Fibroblast of skin of left quadriceps (primary cell): ENCODE measurements around the gene MEA1.
"Not testable (repeated sequence)": the region's sequence is repeated elsewhere in the genome, so short reads cannot be mapped to it uniquely, and the experiment has no call there.

Source experiments
- DNase-seq, 2 experiments: peaks; one replicate each; pipeline ENCODE4 v3.0.0-alpha.2; 2013; ENCODE audit warnings: low read depth in 2 of 2

The MEA1 gene

DNA sequence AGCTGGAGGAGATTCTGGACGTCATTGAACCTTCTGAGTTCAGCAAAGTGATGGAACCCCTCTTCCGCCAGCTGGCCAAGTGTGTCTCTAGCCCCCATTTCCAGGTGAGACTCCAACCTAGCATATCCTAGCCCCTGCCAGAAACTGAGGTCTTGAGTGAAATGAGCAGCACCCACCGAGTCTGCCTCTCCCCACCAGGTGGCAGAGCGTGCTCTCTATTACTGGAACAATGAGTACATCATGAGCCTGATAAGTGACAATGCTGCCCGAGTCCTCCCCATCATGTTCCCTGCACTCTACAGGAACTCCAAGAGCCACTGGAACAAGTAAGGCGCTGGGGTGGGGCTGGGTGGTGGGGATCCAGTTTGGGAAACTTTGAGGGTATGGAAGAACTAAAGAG is 4.6 kb downstream of the MEA1 start:
- DNase-seq: peak in 1 of 2 experiments; percentile 6

- DNase-seq: no peak
These were observed 6.6 kb downstream of the MEA1 start for GRCh38 chr6:43007126-43007525.

GRCh38 chr6:43006251-43006650 is 7.5 kb downstream of the MEA1 start:
- no peak for DNase-seq

DNA sequence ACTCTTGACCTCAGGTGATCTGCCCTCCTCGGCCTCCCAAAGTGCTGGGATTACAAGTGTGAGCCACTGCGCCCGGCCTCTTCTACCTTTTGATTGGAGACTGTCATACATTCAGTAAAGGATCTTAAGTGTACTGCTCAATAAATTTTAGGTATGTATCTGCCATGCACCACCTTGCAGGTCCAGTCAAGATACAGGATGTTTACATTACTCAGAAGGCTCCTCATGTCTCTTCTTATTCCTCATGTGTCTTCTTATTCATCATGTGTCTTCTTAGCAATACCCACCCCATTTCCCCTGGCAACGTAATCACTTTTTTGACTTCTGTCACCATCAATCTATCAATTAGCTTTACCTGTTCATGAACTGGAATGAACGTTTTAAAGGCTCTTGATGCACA is 7.9 kb downstream of the MEA1 start:
- no peak for DNase-seq

DNA sequence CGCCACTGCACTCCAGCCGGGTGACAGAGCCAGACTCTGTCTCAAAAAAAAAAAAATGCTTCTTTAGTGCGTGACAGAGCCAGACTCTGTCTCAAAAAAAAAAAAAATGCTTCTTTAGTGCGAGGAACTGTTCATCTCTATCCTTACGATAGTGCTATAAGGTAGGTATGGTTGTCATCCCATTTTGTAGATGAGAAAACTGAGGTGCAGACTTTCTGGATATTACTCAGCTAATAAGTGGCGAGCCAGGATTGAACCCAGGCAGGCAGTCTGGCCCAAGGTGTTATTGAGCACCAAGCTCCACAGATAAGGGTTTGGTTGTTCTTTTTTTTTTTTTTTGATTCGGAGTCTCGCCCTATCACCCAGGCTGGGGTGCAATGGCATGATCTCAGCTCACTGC is 11.9 kb downstream of the MEA1 start:
- DNase-seq: no peak

- not testable (repeated sequence) for DNase-seq
These were observed 15.5 kb downstream of the MEA1 start for GRCh38 chr6:42998205-42998604.

DNA sequence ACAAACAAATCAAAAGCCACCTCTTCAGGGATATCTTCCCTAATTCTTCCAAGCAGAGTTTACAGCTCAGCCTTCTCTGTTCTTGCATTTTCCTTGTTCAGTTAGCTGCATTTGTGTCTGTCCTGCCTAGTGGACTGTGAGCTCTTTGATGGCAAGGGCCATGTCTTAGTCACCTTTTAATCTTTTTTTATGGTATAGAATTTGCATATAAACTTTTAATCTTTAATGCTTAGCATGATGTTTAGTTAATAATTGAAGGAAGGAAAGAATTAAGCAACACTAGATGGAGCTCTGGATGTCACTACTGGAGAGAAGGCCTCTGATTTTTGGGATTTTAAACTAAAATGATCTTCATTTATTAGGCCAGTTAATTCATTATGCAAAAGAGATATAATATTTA is 17.2 kb downstream of the MEA1 start:
- DNase-seq: no peak

DNA sequence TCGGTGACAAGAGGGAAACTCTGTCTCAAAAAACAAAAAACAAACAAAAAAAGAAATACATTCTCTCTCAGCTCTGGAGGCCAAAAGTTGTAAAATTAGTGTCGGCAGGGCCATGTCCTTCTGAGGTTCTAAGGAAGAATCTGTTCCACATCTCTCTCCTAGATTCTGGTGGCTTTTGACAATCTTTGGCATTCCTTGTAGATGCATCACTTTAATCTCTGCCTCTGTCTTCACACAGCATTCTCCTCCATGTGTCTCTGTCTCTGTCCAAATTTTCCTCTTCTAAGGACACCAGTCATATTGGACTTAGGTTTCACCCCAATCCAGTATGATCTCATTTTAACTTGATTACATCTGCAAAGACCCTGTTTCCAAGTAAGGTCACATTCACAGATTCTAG is 20.3 kb downstream of the MEA1 start:
- DNase-seq: no peak

- no peak for DNase-seq
These were observed 23.8 kb downstream of the MEA1 start for GRCh38 chr6:42989923-42990322.

DNA sequence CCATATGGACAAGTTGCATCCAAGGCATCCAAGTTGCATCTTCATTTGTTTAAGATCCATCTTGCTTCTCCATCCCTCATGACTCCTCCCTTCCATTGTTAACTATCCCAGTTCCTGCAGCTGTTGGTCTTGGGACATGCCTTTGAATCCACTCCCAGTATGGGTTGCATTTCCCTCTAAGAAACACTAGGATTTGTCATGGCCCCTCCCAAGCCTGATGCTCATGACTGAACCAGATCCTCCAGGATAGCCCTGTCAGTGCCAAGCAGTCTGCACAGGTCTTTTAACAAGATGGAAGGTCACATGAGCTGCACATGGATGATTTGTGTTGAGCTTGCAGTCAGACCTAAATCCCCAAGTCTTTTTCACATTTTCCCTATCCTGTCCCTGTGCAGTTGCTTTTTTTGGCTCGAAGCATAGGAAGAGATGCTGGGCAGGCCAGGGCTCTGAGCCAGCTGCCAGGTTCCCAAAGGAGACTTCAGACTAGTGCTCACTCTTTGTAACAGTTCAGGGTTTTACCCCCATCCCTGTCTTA is 25.2 kb downstream of the MEA1 start:
- DNase-seq: no peak

DNA sequence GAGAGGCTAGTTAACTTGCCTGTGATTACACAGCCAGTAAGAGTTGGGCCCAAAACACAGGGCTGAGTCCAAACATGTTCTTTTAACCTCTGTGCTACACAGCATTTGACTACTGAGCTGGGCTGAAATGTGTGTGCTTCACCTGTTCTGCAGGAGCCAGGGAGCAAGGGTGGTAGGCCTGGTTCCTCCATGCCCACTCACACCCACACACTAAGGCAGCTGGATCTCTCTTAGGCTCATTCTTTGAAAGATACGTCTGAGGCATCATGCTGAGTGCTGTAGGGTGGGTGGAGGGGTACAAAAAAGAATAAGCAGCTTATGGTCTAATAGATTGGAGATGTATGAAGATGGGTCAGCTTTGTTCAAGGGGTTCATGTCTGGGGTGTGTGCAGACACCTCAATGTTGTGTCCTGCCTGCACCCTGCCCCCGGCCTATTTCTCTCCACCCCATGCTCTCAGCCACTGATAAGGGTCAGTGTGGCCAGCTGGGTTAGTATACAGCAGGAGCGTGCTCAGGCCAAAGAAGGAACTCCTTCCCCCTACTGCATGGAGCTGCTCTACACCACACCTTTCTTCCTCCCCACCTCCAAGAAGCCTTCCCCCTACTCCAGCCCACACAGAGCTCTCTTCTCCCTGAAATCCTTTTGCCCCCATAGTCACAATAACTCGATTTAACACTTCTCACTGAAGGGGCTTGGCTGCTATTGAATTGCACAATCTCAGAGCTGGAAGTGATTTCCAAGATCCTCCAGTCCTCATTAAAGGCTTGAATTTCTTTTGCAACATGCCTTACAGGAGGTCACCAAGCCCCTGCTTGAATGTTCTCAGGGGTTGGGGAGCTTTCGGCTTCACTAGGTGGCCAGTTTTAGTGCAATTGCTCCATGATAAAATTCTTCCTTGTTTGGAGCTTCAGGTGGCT is 26.0 kb downstream of the MEA1 start:
- no peak for DNase-seq

GRCh38 chr6:42984924-42985475 is 28.7 kb downstream of the MEA1 start:
- DNase-seq: no peak

GRCh38 chr6:42984001-42984923 is 29.5 kb downstream of the MEA1 start, which contains the start of gene PPP2R5D:
TSS of gene PPP2R5D (plus strand) at chr6:42984570. CDS start at chr6:42984678, 108 bp downstream.
- DNase-seq: peak; percentile 98

GRCh38 chr6:42981836-42982235 is 31.9 kb downstream of the MEA1 start:
- no peak for DNase-seq

- no peak for DNase-seq
These were observed 34.1 kb downstream of the MEA1 start for GRCh38 chr6:42979523-42980177.

DNA sequence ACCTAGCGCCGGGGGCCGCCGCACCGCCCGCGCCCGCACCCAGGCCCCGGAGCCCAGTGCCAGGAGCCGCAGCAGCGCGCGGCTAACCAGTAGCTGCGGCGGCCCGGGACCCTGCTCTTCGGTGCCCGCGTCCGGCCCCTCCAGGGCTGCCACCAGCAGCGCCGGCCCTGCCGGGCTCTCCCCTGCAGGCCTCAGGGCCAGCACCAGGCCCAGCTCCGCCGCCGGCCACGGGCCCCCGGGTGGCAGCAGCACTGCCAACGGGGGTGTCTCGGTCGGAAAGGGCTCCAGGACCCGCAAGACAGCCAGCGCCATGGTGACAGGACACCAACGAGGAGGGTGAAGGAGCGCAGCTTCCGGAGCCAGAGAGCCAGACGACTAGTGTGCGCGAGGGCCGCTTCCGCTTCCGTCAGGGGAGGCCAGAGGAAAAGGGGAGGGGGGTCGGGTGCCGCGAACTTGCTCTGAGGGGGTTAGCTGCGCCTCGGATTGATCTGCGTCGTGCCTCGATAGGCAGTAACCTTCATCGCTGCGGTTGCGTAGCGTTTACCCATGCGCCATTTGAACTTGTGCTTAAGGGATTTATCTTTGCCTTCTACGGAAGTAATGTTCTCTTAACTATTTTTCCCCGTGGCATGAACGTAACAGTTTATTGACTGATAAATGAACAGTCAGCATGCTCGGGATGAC is 34.8 kb downstream of the MEA1 start, which contains the start of gene PEX6:
Gene PEX6, minus strand, starts transcription at position 343 of the 684 bp plus-strand sequence. Its CDS starts 31 bp downstream, at position 312.
- DNase-seq: peak; percentile 62 to 63

DNA sequence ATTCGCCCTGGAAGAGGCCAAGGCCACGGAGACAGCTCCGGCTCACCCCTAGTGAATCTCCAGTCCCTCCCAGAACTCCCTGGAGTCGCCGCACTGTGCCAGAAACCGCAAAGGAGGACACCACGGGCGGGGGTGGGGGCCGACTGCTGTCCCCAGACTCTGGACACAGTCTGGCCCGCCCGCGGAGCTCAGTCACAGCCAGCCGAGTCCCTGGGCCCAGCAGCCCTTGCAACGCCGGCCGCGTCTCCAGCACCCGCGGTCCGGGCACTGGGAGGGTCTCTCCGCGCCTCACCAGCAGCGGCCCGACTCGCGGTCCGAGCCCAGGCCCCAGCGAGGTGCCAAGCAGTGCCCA is 35.3 kb downstream of the MEA1 start:
- DNase-seq: no peak

GRCh38 chr6:42974919-42975505 is 38.7 kb downstream of the MEA1 start:
- DNase-seq: no peak

DNA sequence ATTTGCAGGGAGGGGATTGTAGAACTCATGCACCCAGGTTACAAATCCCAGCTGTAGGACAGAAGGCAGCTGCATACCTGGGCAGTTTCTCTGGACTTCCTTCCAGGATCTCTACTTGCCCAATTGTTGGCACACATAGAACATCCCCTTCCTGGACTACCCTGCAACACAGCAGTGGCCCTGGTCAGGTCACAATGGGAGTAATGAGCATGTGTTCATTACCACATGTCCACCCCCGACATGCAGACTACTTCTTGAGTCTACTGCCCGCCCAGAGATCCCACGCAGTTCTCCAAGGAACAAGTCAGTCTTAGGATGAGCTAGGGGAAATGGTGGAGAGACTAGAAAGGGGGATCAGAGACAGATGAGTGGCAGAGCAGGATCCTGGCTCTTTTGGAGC is 39.8 kb downstream of the MEA1 start:
- no peak for DNase-seq

GRCh38 chr6:42971746-42972327 is 41.9 kb downstream of the MEA1 start:
- no peak for DNase-seq
